Uterus (tissue), 4 donors: ENCODE measurements around the gene SH3BP2. TPM values are rescaled to one million over a fixed set of nuclear protein-coding genes. Genes with fewer than 3 reads are reported as not detected.

Experiments used
- DNase-seq, 2 donors: peaks; one replicate each; pipeline ENCODE4 v3.0.0-alpha.2; 2019 to 2020
- H3K27ac ChIP-seq, 2 donors: fragments of 200-600 bp; sonication (generic); 1 replicate in 1 of 2; 2 replicates in 1 of 2; pipeline ENCODE4 v1.5.1; 2016 to 2018
- H3K27me3 ChIP-seq, 2 donors: fragments of 200-600 bp; sonication (generic); one replicate each; pipeline ENCODE4 v1.5.1; 2018 to 2019; ENCODE audit warnings: control low read depth in 1 of 2
- H3K36me3 ChIP-seq, 2 donors: fragments of 200-600 bp; sonication (generic); one replicate each; pipeline ENCODE4 v1.5.1; 2019; ENCODE audit warnings: control low read depth in 1 of 2
- H3K4me1 ChIP-seq, 2 donors: fragments of 200-600 bp; sonication (generic); one replicate each; pipeline ENCODE4 v1.5.1; 2018 to 2019; ENCODE audit warnings: control low read depth in 1 of 2
- H3K4me3 ChIP-seq, 2 donors: fragments of 200-600 bp; sonication (generic); 1 replicate in 1 of 2; 2 replicates in 1 of 2; pipeline ENCODE4 v1.5.1; 2018 to 2019; ENCODE audit warnings: mild to moderate bottlenecking in 1 of 2
- H3K9me3 ChIP-seq, 2 donors: fragments of 200-600 bp; sonication (generic); one replicate each; pipeline ENCODE4 v1.5.1; 2019; ENCODE audit warnings: control low read depth in 1 of 2
- CTCF ChIP-seq, 4 experiments: fragments of 200-600 bp in 2 of 4; fragments of 450-650 bp in 2 of 4; sonication (generic) in 2 of 4; IDR thresholded peaks; one replicate each; pipeline ENCODE4 v1.5.1; 2016 to 2019; ENCODE audit warnings: antibody characterized with exemption in 4 of 4, mild to moderate bottlenecking in 2 of 4, moderate library complexity in 1 of 4
- POLR2A ChIP-seq, 2 donors: fragments of 450-650 bp; IDR thresholded peaks; one replicate each; pipeline ENCODE4 v1.6.1; 2016; ENCODE audit warnings: antibody characterized with exemption in 2 of 2, mild to moderate bottlenecking in 1 of 2, moderate library complexity in 1 of 2
- intact Hi-C: fragments of 100-400 bp; cut with DNase I; formaldehyde crosslinking; loops from one replicate; pipeline ENCODE4 v1.15.1; 2023; ENCODE audit warnings: low total_unique reads
- total RNA-seq, 4 donors: library from RNA; depleted of rRNA in 3 of 4; stranded (reverse); fragments of >200 nt in 3 of 4; gene quantifications; one replicate each; pipeline versions ENCODE4 v1.1.0 to v1.2.4, GENCODE V29; 2014 to 2023
- donor health status: DM: yes; HTN: yes; CAD: no.

SH3BP2 gene
- 10 to 100 TPM in 3 of 4 donors, 1 to 10 TPM in 1; 6.4 to 50.0 (median 29.3) TPM for total RNA-seq

- intact Hi-C loops: no loop called here
- Histone ChIP-seq H3K9me3 (no peaks in the 10 kb centered on the region), H3K4me1 (peaks cover 0 to 9% of the 10 kb centered on the region in 2 donors), H3K36me3 (no peaks in the 10 kb centered on the region), H3K4me3 (peak within 1 kb of the TSS; percentile 26 to 56), H3K27me3 (no peaks in the 10 kb centered on the region), H3K27ac (peak within 1 kb of the TSS; percentile 22 to 32)
- peak in 1 of 2 donors; percentile 17 for TF ChIP-seq POLR2A (IDR thresholded peaks at IDR 0.05)
- TF ChIP-seq CTCF (IDR thresholded peaks at IDR 0.05): no peak
- peak; percentile 74 to 76 for DNase-seq
These were observed at the start of gene SH3BP2 for GRCh38 chr4:2792711-2793585. Gene SH3BP2, plus strand, starts transcription at chr4:2793085. Its CDS starts 27,533 bp downstream, at chr4:2820618.

- no peak for DNase-seq
These were observed 49.1 kb upstream of the SH3BP2 start for GRCh38 chr4:2743518-2744445.

GRCh38 chr4:2744576-2745270 is 48.2 kb upstream of the SH3BP2 start:
- DNase-seq: no peak
- H3K36me3 ChIP-seq: no peaks in the 10 kb centered on the region

More at GRCh38 chr4:2743518-2744445, 49.1 kb upstream of the SH3BP2 start:
- Histone ChIP-seq H3K27ac (no peak overlapping the region), H3K9me3 (no peaks in the 10 kb centered on the region), H3K4me3 (no peak overlapping the region), H3K4me1 (no peaks in the 10 kb centered on the region), H3K36me3 (no peaks in the 10 kb centered on the region), H3K27me3 (no peaks in the 10 kb centered on the region)
- intact Hi-C loops: no loop called here
- no peak for TF ChIP-seq CTCF (IDR thresholded peaks at IDR 0.05)
- TF ChIP-seq POLR2A (IDR thresholded peaks at IDR 0.05): no peak

GRCh38 chr4:2745516-2745915 is 47.4 kb upstream of the SH3BP2 start:
- H3K27me3 ChIP-seq: no peaks in the 10 kb centered on the region
- TF ChIP-seq CTCF (IDR thresholded peaks at IDR 0.05) (no peak), POLR2A (IDR thresholded peaks at IDR 0.05) (no peak)
- no peak overlapping the region for H3K4me3 ChIP-seq
- no peaks in the 10 kb centered on the region for H3K9me3 ChIP-seq
- no peaks in the 10 kb centered on the region for H3K36me3 ChIP-seq
- no peak overlapping the region for H3K27ac ChIP-seq
- no peaks in the 10 kb centered on the region for H3K4me1 ChIP-seq
- DNase-seq: no peak
- intact Hi-C loops: no loop called here

More at GRCh38 chr4:2744576-2745270, 48.2 kb upstream of the SH3BP2 start:
- H3K9me3 ChIP-seq: no peaks in the 10 kb centered on the region
- H3K27ac ChIP-seq: no peak overlapping the region
- H3K27me3 ChIP-seq: no peaks in the 10 kb centered on the region
- intact Hi-C loops: no loop called here
- TF ChIP-seq CTCF (IDR thresholded peaks at IDR 0.05): no peak
- no peak for TF ChIP-seq POLR2A (IDR thresholded peaks at IDR 0.05)
- H3K4me3 ChIP-seq: no peak overlapping the region
- no peaks in the 10 kb centered on the region for H3K4me1 ChIP-seq
